Neural cell (in vitro differentiated cells): ENCODE data around the gene ASPHD1. TPM values are rescaled to one million over a fixed set of nuclear protein-coding genes. Genes with fewer than 3 reads are reported as not detected.

Experiments
- H2AFZ ChIP-seq: fragments of 200-600, 300-800 bp; sonication (generic), shearing (Covaris generic); 2 replicates; pipeline ENCODE4 v1.6.0; 2014; ENCODE audit warnings: low read depth, mild to moderate bottlenecking, antibody characterized with exemption, low read length, moderate library complexity
- H3F3A ChIP-seq: fragments of 200-600 bp; shearing (Covaris generic); 2 replicates; pipeline ENCODE4 v1.6.1; 2016; ENCODE audit warnings: mild to moderate bottlenecking, moderate library complexity, mixed read lengths, antibody characterized with exemption, low read length; ENCODE audit not compliant: insufficient read depth, poor library complexity, severe bottlenecking
- H3K27ac ChIP-seq: fragments of 200-600, 300-800 bp; sonication (generic), shearing (Covaris generic); 2 replicates; pipeline ENCODE4 v1.5.1; 2014; ENCODE audit warnings: mild to moderate bottlenecking, low read length, moderate library complexity
- H3K27me3 ChIP-seq: fragments of 300-800, 200-600 bp; sonication (generic), shearing (Covaris generic); 2 replicates; pipeline ENCODE4 v1.6.0; 2014; ENCODE audit warnings: mild to moderate bottlenecking, low read depth, low read length, moderate library complexity; ENCODE audit not compliant: insufficient read depth
- H3K36me3 ChIP-seq: fragments of 300-800, 200-600 bp; sonication (generic), shearing (Covaris generic); 2 replicates; pipeline ENCODE4 v1.5.1; 2014; ENCODE audit warnings: mild to moderate bottlenecking, antibody characterized with exemption, low read length, moderate library complexity; ENCODE audit not compliant: insufficient read depth
- H3K4me2 ChIP-seq: fragments of 300-800, 200-600 bp; sonication (generic), shearing (Covaris generic); 2 replicates; pipeline ENCODE4 v1.6.0; 2014; ENCODE audit warnings: mild to moderate bottlenecking, low read length
- H3K4me3 ChIP-seq: fragments of 300-800, 200-600 bp; sonication (generic), shearing (Covaris generic); 2 replicates; pipeline ENCODE4 v1.5.1; 2014; ENCODE audit warnings: mild to moderate bottlenecking, low read length, moderate library complexity
- H3K79me2 ChIP-seq: fragments of 200-600 bp; shearing (Covaris generic); replicated peaks from 2 replicates; pipeline ENCODE4 v1.6.0; 2014; ENCODE audit warnings: mild to moderate bottlenecking, low read length, moderate library complexity; ENCODE audit not compliant: insufficient read depth
- H3K9ac ChIP-seq: fragments of 300-800, 200-600 bp; sonication (generic), shearing (Covaris generic); 2 replicates; pipeline ENCODE4 v1.6.1; 2016; ENCODE audit warnings: mild to moderate bottlenecking, low read length, mixed read lengths
- H3K9me2 ChIP-seq: fragments of 200-600 bp; shearing (Covaris generic); 2 replicates; pipeline ENCODE4 v1.6.1; 2016; ENCODE audit warnings: mild to moderate bottlenecking, low read length, mixed read lengths; ENCODE audit not compliant: insufficient read depth
- H3K9me3 ChIP-seq: fragments of 200-600, 300-800 bp; sonication (generic), shearing (Covaris generic); 2 replicates; pipeline ENCODE4 v1.6.1; 2016; ENCODE audit warnings: mild to moderate bottlenecking, mixed run types, low read length, moderate library complexity, mixed read lengths
- H4K20me1 ChIP-seq: fragments of 200-600 bp; shearing (Covaris generic); 2 replicates; pipeline ENCODE4 v1.6.1; 2016; ENCODE audit warnings: mild to moderate bottlenecking, mixed run types; ENCODE audit not compliant: insufficient read depth
- CTCF ChIP-seq: fragments of 450-650 bp; IDR thresholded peaks from 2 replicates; pipeline ENCODE4 v1.5.1; 2014; ENCODE audit warnings: antibody characterized with exemption, mild to moderate bottlenecking, moderate library complexity; ENCODE audit not compliant: poor library complexity, severe bottlenecking
- EP300 ChIP-seq: fragments of 450-650 bp; conservative IDR thresholded peaks from 2 replicates; pipeline ENCODE4 v1.6.1; 2014; ENCODE audit warnings: antibody characterized with exemption, mild to moderate bottlenecking, moderate library complexity; ENCODE audit not compliant: poor library complexity, severe bottlenecking
- EZH2 ChIP-seq: fragments of 200-600, 300-800 bp; shearing (Covaris generic), sonication (generic); IDR thresholded peaks from 2 replicates; pipeline ENCODE4 v1.6.1; 2014; ENCODE audit warnings: antibody characterized with exemption, low read length, borderline replicate concordance, mild to moderate bottlenecking; ENCODE audit not compliant: insufficient read depth, poor library complexity, severe bottlenecking
- MXI1 ChIP-seq: fragments of 450-650 bp; conservative IDR thresholded peaks from 2 replicates; pipeline ENCODE4 v1.6.1; 2014; ENCODE audit warnings: antibody characterized with exemption, mild to moderate bottlenecking; ENCODE audit not compliant: poor library complexity, severe bottlenecking
- POLR2AphosphoS5 ChIP-seq: IDR thresholded peaks from 2 replicates; pipeline ENCODE4 v1.6.1; 2012
- RAD21 ChIP-seq: fragments of 450-650 bp; conservative IDR thresholded peaks from 2 replicates; pipeline ENCODE4 v1.6.1; 2014; ENCODE audit warnings: antibody characterized with exemption, mild to moderate bottlenecking, moderate library complexity
- SMC3 ChIP-seq: fragments of 450-650 bp; conservative IDR thresholded peaks from 2 replicates; pipeline ENCODE4 v1.6.1; 2014; ENCODE audit warnings: antibody characterized with exemption, mild to moderate bottlenecking, moderate library complexity; ENCODE audit not compliant: poor library complexity
- TAF1 ChIP-seq: IDR thresholded peaks from 2 replicates; pipeline ENCODE4 v1.6.1; 2012; ENCODE audit warnings: low read depth
- polyA plus RNA-seq: library from polyadenylated mRNA; depleted of rRNA; stranded (reverse); fragments of >200 nt; gene quantifications from 2 replicates; pipeline ENCODE4 v1.2.3, GENCODE V29; 2014
- TF ChIP-seq, protein P1 (sequence below): IDR thresholded peaks from 2 replicates; pipeline ENCODE4 v1.6.1; 2012; ENCODE audit warnings: borderline replicate concordance

ASPHD1 gene
- polyA plus RNA-seq, 1 donor from 2014 or later = 38.9 TPM

GRCh38 chr16:29863669-29863984 is 36.7 kb upstream of the ASPHD1 start:
- Histone ChIP-seq H3K79me2 (peaks cover 6% of the 10 kb centered on the region), H3K36me3 (no peaks in the 10 kb centered on the region), H3K27me3 (no peaks in the 10 kb centered on the region), H3K4me2 (no peak overlapping the region), H3K9me3 (no peaks in the 10 kb centered on the region), H4K20me1 (no peaks in the 10 kb centered on the region), H2AFZ (no peak overlapping the region), H3K4me3 (peak overlapping the region; percentile 90), H3K9ac (no peak overlapping the region), H3F3A (no peaks in the 10 kb centered on the region), H3K27ac (peak overlapping the region; percentile 82), H3K9me2 (no peaks in the 10 kb centered on the region)
- TF ChIP-seq TAF1 (no peak), EP300 (no peak), SMC3 (peak; percentile 14), RAD21 (no peak)

GRCh38 chr16:29864205-29864604 is 36.1 kb upstream of the ASPHD1 start:
- Histone ChIP-seq H3K9ac (no peak overlapping the region), H3K27me3 (no peaks in the 10 kb centered on the region), H3K9me3 (no peaks in the 10 kb centered on the region), H3K4me3 (no peak overlapping the region), H3K79me2 (peaks cover 6% of the 10 kb centered on the region), H2AFZ (no peak overlapping the region), H3K4me2 (no peak overlapping the region), H4K20me1 (no peaks in the 10 kb centered on the region), H3K9me2 (no peaks in the 10 kb centered on the region), H3K27ac (no peak overlapping the region), H3F3A (no peaks in the 10 kb centered on the region), H3K36me3 (no peaks in the 10 kb centered on the region)
- no peak for TF ChIP-seq CTCF
- TF ChIP-seq RAD21 = no peak
- no peak for TF ChIP-seq EP300
- TF ChIP-seq TAF1 = no peak
- TF ChIP-seq, protein P1, sequence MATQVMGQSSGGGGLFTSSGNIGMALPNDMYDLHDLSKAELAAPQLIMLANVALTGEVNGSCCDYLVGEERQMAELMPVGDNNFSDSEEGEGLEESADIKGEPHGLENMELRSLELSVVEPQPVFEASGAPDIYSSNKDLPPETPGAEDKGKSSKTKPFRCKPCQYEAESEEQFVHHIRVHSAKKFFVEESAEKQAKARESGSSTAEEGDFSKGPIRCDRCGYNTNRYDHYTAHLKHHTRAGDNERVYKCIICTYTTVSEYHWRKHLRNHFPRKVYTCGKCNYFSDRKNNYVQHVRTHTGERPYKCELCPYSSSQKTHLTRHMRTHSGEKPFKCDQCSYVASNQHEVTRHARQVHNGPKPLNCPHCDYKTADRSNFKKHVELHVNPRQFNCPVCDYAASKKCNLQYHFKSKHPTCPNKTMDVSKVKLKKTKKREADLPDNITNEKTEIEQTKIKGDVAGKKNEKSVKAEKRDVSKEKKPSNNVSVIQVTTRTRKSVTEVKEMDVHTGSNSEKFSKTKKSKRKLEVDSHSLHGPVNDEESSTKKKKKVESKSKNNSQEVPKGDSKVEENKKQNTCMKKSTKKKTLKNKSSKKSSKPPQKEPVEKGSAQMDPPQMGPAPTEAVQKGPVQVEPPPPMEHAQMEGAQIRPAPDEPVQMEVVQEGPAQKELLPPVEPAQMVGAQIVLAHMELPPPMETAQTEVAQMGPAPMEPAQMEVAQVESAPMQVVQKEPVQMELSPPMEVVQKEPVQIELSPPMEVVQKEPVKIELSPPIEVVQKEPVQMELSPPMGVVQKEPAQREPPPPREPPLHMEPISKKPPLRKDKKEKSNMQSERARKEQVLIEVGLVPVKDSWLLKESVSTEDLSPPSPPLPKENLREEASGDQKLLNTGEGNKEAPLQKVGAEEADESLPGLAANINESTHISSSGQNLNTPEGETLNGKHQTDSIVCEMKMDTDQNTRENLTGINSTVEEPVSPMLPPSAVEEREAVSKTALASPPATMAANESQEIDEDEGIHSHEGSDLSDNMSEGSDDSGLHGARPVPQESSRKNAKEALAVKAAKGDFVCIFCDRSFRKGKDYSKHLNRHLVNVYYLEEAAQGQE = no peak
- TF ChIP-seq SMC3 = no peak
- no peak for TF ChIP-seq MXI1
- TF ChIP-seq EZH2 = no peak
- no peak for TF ChIP-seq POLR2AphosphoS5
